ENCODE measurements around the gene RBM15B. TPM values are rescaled to one million over a fixed set of nuclear protein-coding genes. Genes with fewer than 3 reads are reported as not detected.

Gene RBM15B
- total RNA-seq, 1 donor from 2014 or later, result 11.8 TPM

DNA sequence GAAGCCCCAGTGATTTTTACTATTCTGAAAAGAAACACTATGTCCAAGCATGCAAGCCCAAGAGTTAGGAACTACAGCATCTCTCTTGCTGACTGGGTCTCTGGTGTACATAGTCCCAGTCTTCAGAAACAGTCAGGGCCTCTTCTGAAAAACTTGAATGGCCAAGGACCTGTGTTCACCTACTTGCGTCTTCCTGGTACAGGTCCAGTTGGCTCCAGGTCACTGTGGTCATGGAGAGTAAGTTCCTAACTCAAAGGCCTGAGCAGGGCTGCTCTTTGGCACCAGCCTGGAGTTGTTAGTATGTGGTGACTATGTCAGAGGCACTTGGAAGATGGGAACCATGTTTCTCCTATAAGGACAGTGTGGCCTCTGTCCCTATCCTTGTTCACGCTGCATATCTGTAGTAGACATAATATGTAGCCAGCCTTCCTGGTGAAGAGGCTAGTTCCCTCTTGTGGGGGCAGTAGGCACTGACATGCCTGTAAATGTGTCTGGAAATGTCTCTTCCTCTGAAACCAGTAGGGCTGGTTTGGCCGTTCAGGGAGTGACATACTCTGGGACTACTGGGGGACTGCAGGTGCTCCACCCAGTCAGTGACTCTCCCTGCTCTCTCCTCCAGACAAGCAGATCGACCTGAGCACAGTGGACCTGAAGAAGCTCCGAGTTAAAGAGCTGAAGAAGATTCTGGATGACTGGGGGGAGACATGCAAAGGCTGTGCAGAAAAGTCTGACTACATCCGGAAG, 2.6 kb upstream of the RBM15B start:
- ATAC-seq (no peak), DNase-seq (ENCODE audit: missing footprints) (no peak)
- intact Hi-C loops (cut with DNase I), result loop anchor here (5.0 kb wide), 1 partner anchor 284 kb away; the partner anchor contains the start of gene TEX264

DNA sequence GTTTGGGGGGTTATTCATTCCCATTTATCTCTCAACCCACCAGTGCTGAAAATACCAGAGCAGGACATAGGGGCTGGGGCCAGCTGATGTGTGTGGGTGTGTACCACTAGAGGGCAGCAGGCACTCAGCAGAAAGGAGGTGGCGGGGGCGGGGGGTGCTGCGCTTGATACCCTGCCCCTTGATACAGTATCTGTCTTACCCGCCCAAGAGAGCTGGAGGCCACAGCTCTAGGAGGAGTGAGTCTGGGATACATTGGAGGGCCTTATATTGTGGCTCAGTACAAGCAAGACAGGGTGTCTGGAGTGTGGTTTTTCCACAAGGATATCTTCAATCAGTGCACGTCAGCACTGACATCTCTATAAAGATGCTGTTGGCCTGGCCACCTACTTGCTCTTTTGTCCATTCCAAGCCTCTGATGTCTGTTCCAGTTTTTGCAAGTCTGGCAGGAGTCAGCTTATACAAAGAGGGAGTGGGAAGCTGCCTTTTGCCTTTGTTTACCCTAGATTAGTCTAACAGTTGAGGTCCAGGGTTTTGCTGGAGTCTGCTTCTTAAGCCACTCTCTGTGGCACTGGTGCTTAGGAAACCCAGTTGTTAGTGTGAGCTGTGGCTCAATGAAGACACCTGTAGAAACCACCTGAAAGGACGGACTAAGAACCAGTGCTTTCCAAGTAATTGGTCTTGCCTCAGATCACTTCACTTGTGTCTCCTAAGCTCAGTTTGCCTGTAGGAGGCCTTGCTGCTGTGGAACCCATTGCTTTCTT, 1.5 kb upstream of the RBM15B start:
- no peak for ATAC-seq
- DNase-seq (ENCODE audit: missing footprints), result peak; percentile 70
- intact Hi-C loops (cut with DNase I), result loop anchor here (5.0 kb wide), 2 partner anchors 283 to 772 kb away; partner anchors contain the start of genes MAPKAPK3 and TEX264

DNA sequence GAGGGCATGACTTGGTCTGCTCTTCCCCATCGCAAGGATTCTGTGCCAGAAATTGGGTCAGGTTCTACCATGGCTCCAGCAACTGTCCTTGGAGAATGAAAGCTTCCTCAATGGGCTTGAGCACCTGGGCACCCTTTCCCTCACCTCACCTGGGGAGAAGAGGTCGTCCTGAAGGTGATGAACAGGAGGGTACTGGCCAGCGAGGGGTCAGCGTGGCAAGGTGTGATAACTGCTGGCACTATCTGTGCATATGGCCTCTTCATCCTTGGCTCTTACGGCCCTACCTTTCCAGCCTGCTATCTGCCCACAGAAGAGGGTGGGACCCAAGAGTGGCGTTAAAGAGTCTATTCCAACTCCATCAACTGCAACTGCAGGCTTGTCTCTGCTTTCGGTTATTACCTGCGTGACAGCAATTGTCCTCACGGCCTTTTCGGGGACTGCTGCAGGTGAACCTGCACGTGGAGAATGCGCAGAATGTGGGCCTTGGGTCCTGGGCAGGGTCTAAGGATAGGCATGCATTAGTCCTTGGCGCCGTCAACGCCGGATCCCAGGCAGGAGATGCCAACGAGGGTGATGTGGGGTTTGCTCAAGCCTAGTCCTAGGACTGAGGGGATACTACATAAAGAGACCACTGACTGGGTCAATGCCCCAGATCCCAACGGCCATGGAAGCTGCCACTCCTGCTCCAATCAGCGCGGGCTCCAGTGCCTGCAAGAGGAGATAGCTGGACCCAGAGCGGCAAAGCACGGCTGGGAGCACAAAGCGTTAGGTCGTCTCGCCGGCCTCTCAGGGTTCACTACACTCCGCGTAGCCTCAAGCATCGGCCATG, 625 bp upstream of the RBM15B start:
- intact Hi-C loops (cut with DNase I), result loop anchor here (5.0 kb wide), 1 partner anchor 773 kb away; the partner anchor contains the start of gene MAPKAPK3
- DNase-seq (ENCODE audit: missing footprints), result no peak
- ATAC-seq, result no peak

DNA sequence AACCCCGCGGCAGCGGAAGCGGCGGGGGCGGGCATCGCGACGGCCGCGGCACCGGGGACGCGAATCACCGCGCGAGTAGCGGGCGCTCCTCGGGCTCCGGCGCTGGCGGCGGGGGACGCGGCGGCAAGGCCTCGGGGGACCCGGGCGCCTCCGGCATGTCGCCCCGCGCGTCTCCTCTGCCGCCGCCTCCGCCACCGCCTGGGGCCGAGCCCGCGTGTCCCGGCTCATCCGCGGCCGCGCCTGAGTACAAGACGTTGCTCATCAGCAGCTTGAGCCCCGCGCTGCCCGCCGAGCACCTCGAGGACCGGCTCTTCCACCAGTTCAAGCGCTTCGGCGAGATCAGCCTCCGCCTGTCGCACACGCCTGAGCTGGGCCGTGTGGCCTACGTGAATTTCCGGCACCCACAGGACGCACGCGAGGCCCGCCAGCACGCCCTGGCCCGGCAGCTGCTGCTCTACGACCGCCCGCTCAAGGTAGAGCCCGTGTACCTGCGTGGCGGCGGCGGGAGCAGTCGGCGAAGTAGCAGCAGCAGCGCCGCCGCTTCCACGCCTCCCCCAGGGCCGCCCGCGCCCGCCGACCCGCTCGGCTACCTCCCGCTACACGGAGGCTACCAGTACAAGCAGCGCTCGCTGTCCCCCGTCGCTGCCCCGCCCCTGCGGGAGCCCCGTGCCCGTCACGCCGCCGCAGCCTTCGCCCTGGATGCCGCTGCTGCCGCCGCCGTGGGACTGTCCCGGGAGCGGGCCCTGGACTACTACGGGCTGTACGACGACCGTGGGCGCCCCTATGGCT, 675 bp downstream of the RBM15B start:
- ATAC-seq (no peak), DNase-seq (ENCODE audit: missing footprints) (peak; percentile 72)
- intact Hi-C loops (cut with DNase I), result loop anchor here (5.0 kb wide), 1 partner anchor 774 kb away; the partner anchor contains the start of gene MAPKAPK3

DNA sequence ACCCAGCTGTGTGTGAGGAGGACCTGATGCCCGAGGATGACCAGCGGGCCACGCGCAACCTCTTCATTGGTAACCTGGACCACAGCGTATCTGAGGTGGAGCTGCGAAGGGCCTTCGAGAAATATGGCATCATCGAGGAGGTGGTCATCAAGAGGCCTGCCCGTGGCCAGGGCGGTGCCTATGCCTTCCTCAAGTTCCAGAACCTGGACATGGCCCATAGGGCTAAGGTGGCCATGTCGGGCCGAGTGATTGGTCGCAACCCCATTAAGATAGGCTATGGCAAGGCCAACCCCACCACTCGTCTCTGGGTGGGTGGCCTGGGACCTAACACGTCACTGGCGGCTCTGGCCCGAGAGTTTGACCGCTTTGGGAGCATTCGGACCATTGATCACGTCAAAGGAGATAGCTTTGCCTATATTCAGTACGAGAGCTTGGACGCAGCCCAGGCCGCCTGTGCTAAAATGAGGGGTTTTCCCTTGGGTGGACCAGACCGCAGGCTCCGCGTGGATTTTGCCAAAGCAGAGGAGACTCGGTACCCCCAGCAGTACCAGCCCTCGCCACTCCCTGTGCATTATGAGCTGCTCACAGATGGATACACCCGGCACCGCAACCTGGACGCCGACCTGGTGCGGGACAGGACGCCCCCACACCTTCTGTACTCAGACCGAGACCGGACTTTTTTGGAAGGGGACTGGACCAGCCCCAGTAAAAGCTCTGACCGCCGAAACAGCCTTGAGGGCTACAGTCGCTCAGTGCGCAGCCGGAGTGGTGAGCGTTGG, 1.5 kb downstream of the RBM15B start:
- intact Hi-C loops (cut with DNase I), result loop anchor here (5.0 kb wide), 1 partner anchor 775 kb away; the partner anchor contains the start of gene MAPKAPK3

DNA sequence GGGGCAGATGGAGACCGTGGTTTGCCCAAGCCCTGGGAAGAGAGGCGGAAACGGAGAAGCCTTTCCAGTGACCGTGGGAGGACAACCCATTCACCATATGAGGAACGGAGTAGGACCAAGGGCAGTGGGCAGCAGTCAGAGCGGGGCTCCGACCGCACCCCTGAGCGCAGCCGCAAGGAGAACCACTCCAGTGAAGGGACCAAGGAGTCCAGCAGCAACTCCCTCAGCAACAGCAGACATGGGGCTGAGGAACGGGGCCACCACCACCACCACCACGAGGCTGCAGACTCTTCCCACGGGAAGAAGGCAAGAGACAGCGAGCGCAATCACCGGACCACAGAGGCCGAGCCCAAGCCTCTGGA, 2.0 kb downstream of the RBM15B start:
- intact Hi-C loops (cut with DNase I), result loop anchor here (5.0 kb wide), 1 partner anchor 776 kb away; the partner anchor contains the start of gene MAPKAPK3
- DNase-seq (ENCODE audit: missing footprints) (no peak), ATAC-seq (no peak)

More for the DNA sequence above, 1.5 kb downstream of the RBM15B start:
- no peak for ATAC-seq
- peak; percentile 70 for DNase-seq (ENCODE audit: missing footprints)

DNA sequence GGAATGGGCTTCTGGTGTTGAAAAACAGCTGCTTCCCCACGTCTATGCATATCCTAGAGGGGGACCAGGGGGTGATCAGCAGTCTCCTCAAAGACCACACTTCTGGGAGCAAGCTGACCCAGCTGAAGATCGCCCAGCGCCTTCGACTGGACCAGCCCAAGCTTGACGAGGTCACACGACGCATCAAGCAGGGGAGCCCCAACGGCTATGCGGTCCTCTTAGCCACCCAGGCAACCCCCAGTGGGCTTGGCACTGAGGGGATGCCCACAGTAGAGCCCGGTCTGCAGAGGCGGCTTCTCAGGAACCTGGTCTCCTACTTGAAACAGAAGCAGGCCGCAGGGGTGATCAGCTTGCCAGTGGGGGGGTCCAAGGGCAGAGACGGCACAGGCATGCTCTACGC, 2.5 kb downstream of the RBM15B start:
- ATAC-seq (no peak), DNase-seq (ENCODE audit: missing footprints) (no peak)
- intact Hi-C loops (cut with DNase I), result loop anchor here (5.0 kb wide), 1 partner anchor 776 kb away; the partner anchor contains the start of gene MAPKAPK3

DNA sequence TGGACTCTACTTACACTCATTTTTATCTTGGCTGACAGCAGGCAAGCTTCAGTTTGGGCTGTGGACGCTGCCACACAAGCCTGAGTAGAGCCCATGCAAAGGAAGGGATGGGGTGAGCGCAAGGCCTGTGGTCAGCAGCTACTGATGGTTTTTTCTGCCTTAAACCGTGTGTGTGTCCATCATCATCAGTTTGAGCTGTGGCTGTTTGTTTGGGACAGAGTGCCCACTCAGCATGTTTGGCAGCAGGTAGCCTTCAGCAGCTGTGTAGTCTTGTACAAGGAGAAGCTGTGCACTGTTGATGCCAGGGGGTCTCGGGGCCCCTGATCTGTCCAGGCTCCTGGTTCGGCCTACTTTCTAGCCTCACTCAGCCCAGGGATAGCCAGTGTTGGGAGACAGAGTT, 3.5 kb downstream of the RBM15B start:
- no peak for DNase-seq (ENCODE audit: missing footprints)
- intact Hi-C loops (cut with DNase I), result loop anchor here (5.0 kb wide), 1 partner anchor 777 kb away; the partner anchor contains the start of gene MAPKAPK3
- ATAC-seq, result no peak

DNA sequence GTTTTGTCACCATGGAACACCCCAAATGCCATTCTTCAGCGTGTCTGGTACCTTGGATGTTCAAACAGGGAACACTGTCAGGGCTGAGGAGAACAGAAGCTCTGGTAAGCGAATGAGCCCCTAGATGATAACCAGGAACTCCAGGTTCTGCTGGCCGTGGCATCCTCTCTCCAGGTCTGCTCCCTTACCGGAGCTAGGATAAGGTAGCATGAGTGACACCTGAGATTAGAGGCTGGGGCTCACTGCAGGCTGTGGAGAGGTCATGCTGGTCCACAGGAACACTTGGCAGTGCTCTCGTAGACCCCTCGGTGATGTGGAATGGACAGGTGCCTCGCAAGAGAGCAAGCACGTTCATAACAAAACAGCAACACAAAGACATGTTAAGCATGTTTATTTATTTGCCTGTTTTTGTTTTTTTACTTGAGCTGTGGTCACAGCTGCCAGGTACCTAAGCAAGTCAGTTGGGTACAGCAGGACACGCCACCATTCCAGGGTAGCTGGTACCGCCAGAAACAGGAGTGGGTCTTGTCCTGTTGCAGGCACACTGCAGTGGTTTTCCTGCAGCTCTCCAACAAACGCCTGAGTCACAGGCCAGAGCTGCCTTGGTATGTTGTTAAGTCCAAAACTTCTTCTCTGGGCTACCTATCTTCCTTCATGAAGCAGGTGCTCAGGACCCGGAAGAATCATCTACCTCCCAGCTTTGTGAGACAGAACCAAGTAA, 4.6 kb downstream of the RBM15B start:
- ATAC-seq, result no peak
- no peak for DNase-seq (ENCODE audit: missing footprints)
- intact Hi-C loops (cut with DNase I), result no loop called here

DNA sequence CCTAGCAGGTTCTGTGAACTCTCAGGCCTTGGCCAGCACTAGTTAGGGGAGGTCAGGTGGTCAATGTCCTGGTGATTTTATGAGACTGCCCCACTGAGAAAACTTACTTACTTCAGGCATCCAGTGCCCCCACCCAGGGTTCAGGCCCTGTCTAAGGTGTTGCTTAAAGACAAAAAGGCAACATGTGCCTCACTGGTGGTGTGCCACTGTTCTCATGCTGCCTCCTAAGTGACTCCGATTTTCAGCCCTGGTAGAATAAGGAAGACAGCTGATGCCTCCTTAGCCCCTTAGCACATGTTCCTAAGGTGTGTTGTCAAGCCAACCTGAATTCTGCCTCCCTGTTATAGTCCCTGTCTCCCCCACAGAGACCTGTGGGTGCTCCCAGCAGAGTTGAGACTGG, 5.3 kb downstream of the RBM15B start:
- ATAC-seq (no peak), DNase-seq (ENCODE audit: missing footprints) (no peak)
- intact Hi-C loops (cut with DNase I), result no loop called here

DNA sequence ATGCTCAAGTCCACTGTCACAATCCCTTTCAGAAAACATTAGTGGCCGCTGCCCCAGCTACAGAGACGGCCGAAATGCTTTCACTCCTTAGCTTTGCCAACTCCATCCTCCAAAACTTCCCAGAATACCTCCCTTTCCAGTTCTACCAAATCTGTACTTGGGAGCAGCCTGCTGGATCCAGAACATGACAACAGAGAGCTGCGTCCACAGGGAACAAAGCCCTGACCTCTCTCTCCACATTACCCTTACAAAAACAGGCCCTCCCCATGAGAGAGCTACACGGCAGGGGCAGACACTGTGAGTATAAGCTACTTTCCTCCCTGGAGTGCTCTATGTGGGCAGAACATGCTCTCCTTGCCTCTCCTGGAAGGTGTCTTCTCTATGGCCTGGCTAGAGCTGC, 6.3 kb downstream of the RBM15B start:
- ATAC-seq, result no peak
- intact Hi-C loops (cut with DNase I), result no loop called here
- no peak for DNase-seq (ENCODE audit: missing footprints)

DNA sequence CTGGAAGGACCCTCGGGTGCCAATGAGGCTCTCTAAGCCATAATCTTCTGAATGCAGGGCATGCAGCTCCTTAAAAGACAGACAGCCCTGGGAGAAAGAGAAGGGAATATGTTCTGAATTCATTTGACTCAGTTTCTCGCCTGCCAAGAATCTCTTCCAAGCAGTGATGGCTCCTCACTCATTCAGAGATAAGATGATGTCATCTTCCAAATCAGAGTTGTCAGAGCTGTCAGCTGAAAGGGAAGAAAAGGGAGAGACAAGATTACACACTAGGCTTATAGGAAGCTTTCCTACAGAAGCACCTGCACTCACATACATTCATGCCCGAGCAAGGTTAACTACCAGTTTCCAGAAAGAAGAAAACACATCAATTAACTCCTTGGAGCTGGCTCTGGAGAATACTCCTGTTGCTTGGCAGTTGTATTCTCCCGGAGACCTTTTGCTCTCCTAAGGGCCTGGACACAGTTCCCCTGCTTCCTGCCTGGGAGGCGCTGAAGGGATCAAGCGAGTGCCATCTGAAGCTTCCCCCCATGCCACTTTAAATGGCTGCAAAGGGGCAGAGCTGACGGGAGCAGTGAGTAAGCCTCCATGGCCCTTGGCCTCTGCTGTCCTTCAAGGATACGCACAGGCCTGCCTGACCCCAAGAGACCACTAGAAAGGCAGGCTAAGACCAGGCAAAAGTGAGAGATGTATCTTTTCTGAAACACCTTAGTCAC, 7.7 kb downstream of the RBM15B start:
- no peak for DNase-seq (ENCODE audit: missing footprints)
- intact Hi-C loops (cut with DNase I), result no loop called here
- no peak for ATAC-seq

DNA sequence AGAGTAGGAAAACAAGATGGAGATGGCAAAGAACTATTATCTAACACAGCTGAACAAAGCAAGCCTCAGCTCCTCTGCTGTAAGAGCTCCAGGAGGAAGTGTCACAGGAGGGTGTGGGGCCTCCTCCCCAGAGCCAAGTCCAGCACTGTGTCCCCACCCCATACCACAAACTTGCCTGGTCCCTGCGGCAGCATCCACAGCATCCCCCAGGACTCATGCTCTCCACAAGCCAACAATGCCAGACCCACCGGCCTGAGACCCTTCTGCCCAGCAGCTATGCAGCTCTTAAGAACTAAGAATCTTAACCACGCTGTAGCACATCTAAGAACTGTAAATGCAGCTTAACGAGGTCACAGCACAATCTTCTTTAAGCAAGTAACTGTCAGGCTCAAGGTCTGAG, 9.1 kb downstream of the RBM15B start:
- DNase-seq (ENCODE audit: missing footprints), result no peak
- intact Hi-C loops (cut with DNase I), result no loop called here
- no peak for ATAC-seq

DNA sequence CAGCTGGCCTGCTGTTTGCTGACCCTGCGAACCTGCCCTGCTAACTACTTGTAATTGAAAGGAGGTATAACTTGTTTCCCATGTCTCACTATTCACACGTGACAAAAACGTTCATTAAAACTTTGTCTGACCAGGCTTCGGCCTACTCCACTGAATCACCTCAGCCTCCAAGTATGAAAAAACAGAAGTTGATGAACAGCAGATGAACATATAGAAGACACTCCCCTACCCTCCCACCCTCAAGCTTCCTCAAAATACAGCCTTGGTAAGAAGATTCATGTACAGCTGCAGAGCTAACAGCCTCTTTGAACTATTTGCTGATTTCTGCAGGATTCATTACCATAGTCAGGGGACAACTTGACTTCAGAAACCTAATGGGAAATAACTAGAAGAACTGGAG, 10.7 kb downstream of the RBM15B start:
- intact Hi-C loops (cut with DNase I), result no loop called here
- no peak for DNase-seq (ENCODE audit: missing footprints)
- ATAC-seq, result peak; percentile 55

DNA sequence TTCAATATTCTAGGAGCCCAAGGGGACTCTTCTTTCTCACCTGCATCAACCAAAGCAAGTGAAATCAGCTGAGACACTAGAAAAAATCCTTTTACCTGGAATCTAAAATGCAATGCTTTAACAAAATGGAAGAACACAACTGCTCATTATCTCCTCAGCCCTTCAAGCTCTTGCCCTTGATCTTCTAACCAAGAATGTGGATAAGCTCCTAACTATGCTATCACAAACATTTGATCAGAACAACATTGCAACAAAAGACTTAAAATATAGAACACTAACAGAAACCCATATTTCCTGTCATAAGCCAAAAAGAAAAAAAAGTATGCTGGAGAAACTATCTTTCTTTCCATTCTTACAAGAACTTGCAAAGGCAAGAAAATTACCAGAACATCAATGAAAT, 12.6 kb downstream of the RBM15B start:
- ATAC-seq, result no peak
- intact Hi-C loops (cut with DNase I), result no loop called here
- no peak for DNase-seq (ENCODE audit: missing footprints)

DNA sequence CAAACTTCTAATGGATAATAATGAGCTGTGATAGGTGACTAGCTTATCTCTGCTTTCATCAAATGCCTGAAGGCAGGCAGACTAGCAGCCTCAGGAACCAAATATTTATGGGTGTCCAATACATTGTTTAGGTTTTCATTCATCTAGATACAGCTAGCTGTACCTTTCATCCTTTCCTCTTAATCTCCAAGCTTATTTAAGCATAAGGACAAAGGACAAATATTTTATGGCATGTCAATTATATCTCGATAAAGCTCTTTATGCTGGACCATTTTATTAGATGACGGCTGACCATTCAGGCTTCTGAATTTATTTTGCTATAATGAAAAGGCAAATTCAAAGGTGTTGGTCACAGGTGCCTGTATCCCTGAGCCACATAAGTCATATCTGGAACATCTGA, 16.9 kb downstream of the RBM15B start:
- intact Hi-C loops (cut with DNase I), result no loop called here
- DNase-seq (ENCODE audit: missing footprints) (no peak), ATAC-seq (no peak)

Data from Right ventricle myocardium inferior (tissue), 1 donor.